Liver (tissue), 3 donors: ENCODE results near the gene ANO10.

ENCODE experiments used
- EGR1 ChIP-seq, 2 donors: IDR thresholded peaks; 2 replicates each; pipeline ENCODE4 v1.6.1; 2016 to 2018; ENCODE audit warnings: antibody characterized with exemption in 2 of 2, low read depth in 2 of 2
- FOXA1 ChIP-seq: IDR thresholded peaks from 2 replicates; pipeline ENCODE4 v1.6.1; 2016; ENCODE audit warnings: antibody characterized with exemption
- GABPA ChIP-seq, 2 donors: IDR thresholded peaks in 1 of 2; conservative IDR thresholded peaks in 1 of 2; 2 replicates each; pipeline ENCODE4 v1.6.1; 2016; ENCODE audit warnings: antibody characterized with exemption in 2 of 2, mild to moderate bottlenecking in 1 of 2, moderate library complexity in 1 of 2
- HNF4G ChIP-seq: IDR thresholded peaks from 2 replicates; pipeline ENCODE4 v1.6.1; 2016; ENCODE audit warnings: antibody characterized with exemption
- JUND ChIP-seq, 2 donors: IDR thresholded peaks; 2 replicates each; pipeline ENCODE4 v1.6.1; 2016; ENCODE audit warnings: antibody characterized with exemption in 2 of 2
- RAD21 ChIP-seq, 2 donors: IDR thresholded peaks; 2 replicates each; pipeline ENCODE4 v1.6.1; 2016; ENCODE audit warnings: antibody characterized with exemption in 2 of 2, mild to moderate bottlenecking in 2 of 2
- TAF1 ChIP-seq: conservative IDR thresholded peaks from 2 replicates; pipeline ENCODE4 v1.6.1; 2016; ENCODE audit warnings: antibody characterized with exemption, mild to moderate bottlenecking
- TF ChIP-seq, protein P1 (sequence below): IDR thresholded peaks from 2 replicates; pipeline ENCODE4 v1.6.1; 2016; ENCODE audit warnings: antibody characterized with exemption
- TF ChIP-seq, protein P2 (sequence below): fragments of 150-350 bp; IDR thresholded peaks from 2 replicates; pipeline ENCODE4 v1.5.1; 2017; ENCODE audit warnings: improper control_type of control experiment, low read depth, low read length; ENCODE audit not compliant: missing input control
- TF ChIP-seq, protein P3 (sequence below): IDR thresholded peaks from 2 replicates; pipeline ENCODE4 v1.6.1; 2016; ENCODE audit warnings: antibody characterized with exemption
- donor health status: healthy.
- donor health status: healthy.

DNA sequence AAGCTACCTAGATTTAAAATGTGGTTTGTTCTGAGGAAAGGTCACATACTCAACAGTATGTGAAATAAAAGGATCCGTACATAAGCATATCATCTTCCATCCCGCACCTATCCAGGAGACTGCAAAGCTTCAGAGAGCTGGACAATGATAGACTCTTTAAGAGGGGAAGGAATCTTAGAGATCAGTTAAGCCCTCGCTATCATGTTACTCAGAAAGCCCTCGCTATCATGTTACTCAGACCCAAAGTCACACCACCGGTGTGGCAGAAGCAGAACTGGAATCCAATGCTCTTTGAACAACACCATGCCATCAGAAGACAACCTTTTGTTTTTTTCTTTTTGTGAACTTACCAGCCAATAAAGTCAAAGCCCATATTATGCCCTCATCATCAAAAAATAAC lies 5.8 kb downstream of the ANO10 start:
- TF ChIP-seq, protein P1, sequence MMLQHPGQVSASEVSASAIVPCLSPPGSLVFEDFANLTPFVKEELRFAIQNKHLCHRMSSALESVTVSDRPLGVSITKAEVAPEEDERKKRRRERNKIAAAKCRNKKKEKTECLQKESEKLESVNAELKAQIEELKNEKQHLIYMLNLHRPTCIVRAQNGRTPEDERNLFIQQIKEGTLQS = no peak
- TF ChIP-seq, protein P2, sequence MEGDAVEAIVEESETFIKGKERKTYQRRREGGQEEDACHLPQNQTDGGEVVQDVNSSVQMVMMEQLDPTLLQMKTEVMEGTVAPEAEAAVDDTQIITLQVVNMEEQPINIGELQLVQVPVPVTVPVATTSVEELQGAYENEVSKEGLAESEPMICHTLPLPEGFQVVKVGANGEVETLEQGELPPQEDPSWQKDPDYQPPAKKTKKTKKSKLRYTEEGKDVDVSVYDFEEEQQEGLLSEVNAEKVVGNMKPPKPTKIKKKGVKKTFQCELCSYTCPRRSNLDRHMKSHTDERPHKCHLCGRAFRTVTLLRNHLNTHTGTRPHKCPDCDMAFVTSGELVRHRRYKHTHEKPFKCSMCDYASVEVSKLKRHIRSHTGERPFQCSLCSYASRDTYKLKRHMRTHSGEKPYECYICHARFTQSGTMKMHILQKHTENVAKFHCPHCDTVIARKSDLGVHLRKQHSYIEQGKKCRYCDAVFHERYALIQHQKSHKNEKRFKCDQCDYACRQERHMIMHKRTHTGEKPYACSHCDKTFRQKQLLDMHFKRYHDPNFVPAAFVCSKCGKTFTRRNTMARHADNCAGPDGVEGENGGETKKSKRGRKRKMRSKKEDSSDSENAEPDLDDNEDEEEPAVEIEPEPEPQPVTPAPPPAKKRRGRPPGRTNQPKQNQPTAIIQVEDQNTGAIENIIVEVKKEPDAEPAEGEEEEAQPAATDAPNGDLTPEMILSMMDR = no peak
- no peak for TF ChIP-seq FOXA1
- TF ChIP-seq GABPA (IDR thresholded peaks at IDR 0.05 in 1 of 2, conservative IDR thresholded peaks at IDR 0.05 in 1 of 2) = no peak
- no peak for TF ChIP-seq TAF1
- no peak for TF ChIP-seq HNF4G
- no peak for TF ChIP-seq RAD21 (IDR thresholded peaks at IDR 0.05)
- TF ChIP-seq, protein P3, sequence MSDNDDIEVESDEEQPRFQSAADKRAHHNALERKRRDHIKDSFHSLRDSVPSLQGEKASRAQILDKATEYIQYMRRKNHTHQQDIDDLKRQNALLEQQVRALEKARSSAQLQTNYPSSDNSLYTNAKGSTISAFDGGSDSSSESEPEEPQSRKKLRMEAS = no peak
- TF ChIP-seq EGR1 (IDR thresholded peaks at IDR 0.05; ENCODE audit: low read depth in 2 of 2) = no peak
- no peak for TF ChIP-seq JUND (IDR thresholded peaks at IDR 0.05)
